AG09309 (cell line): Measurements from ENCODE around the gene PLD1.

ENCODE experiments used
- DNase-seq: peaks from one replicate; pipeline ENCODE4 v3.0.0-alpha.2; 2010; ENCODE audit warnings: low read depth
- H3K4me3 ChIP-seq: 2 replicates; pipeline ENCODE4 v1.5.1; 2011; ENCODE audit warnings: mild to moderate bottlenecking, low read depth, low read length, moderate library complexity; ENCODE audit not compliant: control insufficient read depth
- TF ChIP-seq, protein P1 (sequence below): IDR thresholded peaks from 2 replicates; pipeline ENCODE4 v1.5.1; 2011; ENCODE audit warnings: mild to moderate bottlenecking, low read depth, low read length, inconsistent platforms; ENCODE audit not compliant: insufficient read depth, control insufficient read depth; ENCODE audit errors: missing control alignments

PLD1 gene

DNA sequence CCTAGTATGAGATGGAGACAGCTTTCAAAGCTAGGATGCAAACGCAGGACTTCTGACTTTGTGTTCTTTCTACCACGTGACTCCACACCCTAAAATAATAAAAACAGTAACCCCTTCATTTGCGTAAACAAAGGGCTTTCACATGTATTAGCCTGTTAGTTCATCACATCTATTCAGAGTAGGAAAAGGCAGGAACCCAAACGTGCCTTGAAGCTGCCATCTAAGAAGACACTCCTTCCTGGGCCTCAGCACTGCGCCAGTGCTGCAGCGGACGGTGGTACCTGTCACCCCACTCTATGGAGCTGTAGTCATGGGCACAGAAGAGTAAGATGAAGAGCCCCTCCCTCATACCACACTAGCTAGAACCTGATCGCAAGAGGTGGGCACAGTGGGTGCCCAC lies 34.3 kb downstream of the PLD1 start:
- TF ChIP-seq, protein P1, sequence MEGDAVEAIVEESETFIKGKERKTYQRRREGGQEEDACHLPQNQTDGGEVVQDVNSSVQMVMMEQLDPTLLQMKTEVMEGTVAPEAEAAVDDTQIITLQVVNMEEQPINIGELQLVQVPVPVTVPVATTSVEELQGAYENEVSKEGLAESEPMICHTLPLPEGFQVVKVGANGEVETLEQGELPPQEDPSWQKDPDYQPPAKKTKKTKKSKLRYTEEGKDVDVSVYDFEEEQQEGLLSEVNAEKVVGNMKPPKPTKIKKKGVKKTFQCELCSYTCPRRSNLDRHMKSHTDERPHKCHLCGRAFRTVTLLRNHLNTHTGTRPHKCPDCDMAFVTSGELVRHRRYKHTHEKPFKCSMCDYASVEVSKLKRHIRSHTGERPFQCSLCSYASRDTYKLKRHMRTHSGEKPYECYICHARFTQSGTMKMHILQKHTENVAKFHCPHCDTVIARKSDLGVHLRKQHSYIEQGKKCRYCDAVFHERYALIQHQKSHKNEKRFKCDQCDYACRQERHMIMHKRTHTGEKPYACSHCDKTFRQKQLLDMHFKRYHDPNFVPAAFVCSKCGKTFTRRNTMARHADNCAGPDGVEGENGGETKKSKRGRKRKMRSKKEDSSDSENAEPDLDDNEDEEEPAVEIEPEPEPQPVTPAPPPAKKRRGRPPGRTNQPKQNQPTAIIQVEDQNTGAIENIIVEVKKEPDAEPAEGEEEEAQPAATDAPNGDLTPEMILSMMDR = no peak
- H3K4me3 ChIP-seq = no peak overlapping the region

DNA sequence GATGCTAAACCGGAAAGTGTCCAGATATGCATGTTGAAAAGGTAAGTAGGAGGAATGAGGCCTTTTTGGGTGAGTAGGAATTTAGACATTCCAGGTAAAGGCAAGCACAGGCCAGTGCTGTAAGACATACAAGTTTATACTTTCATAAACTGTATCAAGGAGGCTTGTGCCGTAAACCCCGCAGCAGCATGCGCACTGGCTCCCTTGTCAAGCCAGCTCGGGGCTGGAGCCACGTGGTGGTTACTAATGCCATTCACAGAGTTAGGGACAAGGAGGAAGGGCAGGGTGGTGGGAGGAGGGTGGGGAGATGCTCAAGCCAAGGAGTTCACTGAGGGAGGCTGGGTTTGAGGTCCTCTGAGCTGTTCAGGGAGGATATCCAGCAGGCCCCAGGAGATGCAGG lies 35.8 kb downstream of the PLD1 start:
- TF ChIP-seq, protein P1 = no peak
- no peak overlapping the region for H3K4me3 ChIP-seq
- no peak for DNase-seq

More for the DNA sequence above, 34.3 kb downstream of the PLD1 start:
- DNase-seq = no peak

DNA sequence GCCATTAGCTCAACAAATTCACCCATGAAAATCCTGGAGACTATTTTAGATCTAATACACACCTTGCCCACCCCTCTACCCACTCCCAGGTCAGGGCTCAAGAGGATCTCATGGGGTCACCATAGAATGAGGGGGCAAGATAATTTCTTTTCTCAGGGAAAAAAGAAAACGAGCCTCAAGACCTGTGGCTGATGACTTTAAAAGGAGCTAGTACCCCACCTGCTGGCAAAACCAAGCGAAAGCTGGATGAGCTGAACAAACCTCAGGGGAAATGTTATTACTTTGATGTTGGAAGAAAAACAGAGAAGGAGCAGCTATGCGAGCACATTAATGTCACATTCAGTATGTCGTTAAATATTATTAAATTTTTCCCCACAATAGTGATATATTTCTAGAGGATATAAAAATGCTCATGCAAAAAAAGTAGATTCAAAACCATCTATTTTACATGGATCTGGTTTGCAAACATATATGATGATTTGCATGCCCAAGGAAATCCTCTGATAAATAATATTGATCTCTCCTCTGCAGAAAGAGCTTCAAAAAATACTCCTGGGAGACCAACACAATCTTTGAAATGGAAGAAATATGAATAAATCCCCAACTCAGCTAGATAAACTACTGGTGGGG lies 37.7 kb downstream of the PLD1 start:
- no peak for DNase-seq
- TF ChIP-seq, protein P1 = peak; percentile 79
- no peak overlapping the region for H3K4me3 ChIP-seq

DNA sequence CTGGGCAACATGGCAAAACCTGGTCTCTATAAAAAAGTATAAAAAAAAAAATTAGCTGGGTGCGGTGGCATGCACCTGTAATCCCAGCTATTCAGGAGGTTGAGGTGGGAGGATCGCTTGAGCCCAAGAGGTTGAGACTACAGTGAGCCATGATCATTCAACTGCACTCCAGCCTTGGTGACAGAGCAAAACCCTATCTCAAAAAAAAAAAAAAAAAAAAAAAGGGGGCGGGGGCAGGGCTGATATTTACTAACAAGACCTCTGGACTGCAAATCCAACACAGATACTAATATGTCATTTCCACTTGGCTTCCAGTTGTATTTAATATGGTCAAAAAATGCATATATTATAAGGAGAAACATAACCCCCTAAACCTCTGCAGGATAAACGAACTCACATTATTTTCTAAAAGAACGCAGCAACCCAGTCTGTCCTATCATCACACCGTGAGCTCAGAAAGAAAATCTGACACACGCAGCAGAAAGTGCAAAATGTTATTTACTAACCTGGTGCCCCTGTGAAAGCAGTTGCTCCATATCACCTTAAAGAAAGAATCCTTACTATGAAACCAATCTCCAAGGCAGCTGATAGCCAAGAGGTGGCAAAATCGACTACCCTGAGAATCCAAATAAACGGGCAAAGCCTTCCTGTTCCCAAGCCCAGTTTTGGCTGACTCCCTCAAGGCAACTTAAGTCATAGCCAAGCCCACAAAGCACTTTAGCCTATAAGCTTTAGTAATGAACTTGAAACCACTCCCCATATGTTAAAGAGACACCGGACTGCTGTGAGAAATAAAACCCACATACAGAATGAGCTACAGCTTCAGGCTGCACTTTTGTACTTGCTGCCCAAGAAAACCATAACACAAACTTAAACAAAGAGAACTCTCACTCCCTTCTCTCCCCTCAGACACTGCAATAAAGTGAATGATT lies 39.3 kb downstream of the PLD1 start:
- TF ChIP-seq, protein P1 = no peak
- DNase-seq = peak; percentile 62
- H3K4me3 ChIP-seq = peak overlapping the region; percentile 46

DNA sequence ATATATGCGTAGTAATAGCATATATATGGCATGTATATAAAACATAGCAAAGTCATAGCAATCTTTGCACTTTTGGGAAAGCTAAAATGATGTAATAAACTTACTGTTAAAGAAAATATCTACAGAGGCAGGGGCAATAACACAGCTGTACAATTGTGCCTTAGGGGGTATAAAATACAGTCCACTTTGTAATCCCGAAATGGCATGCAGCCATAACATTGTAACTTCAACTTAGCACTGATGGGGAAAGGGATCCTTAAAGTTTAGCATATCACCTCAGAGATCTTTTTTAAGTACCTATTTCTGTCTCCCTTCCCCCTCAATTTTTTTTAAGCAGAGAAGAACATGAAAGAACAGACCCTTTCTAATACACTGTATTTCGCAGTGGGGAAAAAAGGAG lies 40.8 kb downstream of the PLD1 start:
- TF ChIP-seq, protein P1 = no peak
- no peak for DNase-seq
- H3K4me3 ChIP-seq = no peak overlapping the region

DNA sequence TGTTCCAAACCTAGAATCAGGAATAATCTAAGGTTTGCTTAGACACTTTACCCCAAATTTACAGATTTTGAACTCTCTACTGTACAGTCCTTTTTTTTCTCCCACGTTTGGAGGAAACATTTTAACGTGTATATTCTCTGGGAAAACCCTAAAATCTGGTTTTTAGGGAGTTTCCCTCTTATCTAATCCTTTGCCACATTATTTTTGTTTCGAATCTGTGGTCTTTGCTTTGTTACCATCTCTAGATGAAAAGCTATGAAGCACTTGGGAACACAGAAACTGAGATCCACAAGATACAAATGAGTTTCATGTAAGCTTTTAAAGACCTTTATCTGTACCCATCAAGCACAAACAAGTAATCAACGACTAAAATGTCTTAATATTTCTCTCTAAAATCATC lies 41.3 kb downstream of the PLD1 start:
- TF ChIP-seq, protein P1 = no peak
- no peak for DNase-seq
- H3K4me3 ChIP-seq = no peak overlapping the region
